GM12878 (cell line): ENCODE results near the gene TTR. TPM values are rescaled to one million over a fixed set of nuclear protein-coding genes. Genes with fewer than 3 reads are reported as not detected.
A peak's percentile ranks its signal among the peaks of the same experiment; 100 is the strongest.

Experiments used
- DPF2 ChIP-seq: fragments of 450-650 bp; IDR thresholded peaks from 2 replicates; pipeline ENCODE4 v1.6.1; 2017; ENCODE audit warnings: mild to moderate bottlenecking
- EGR1 ChIP-seq, 2 experiments: IDR thresholded peaks; 1 replicate in 1 of 2; 2 replicates in 1 of 2; pipeline ENCODE4 v1.6.1; 2011 to 2012; ENCODE audit warnings: low read depth in 2 of 2, low read length in 2 of 2, borderline replicate concordance in 1 of 2, mild to moderate bottlenecking in 1 of 2, moderate library complexity in 1 of 2
- FOS ChIP-seq: IDR thresholded peaks from 3 replicates; pipeline ENCODE4 v1.6.1; 2011; ENCODE audit warnings: borderline replicate concordance; ENCODE audit not compliant: insufficient read length; ENCODE audit errors: extremely low read depth
- LARP7 ChIP-seq: fragments of 450-650 bp; IDR thresholded peaks from 2 replicates; pipeline ENCODE4 v1.6.1; 2017; ENCODE audit warnings: mild to moderate bottlenecking
- NBN ChIP-seq: fragments of 450-650 bp; IDR thresholded peaks from 2 replicates; pipeline ENCODE4 v1.6.1; 2016
- NFYB ChIP-seq: IDR thresholded peaks from 2 replicates; pipeline ENCODE4 v1.6.1; 2011; ENCODE audit warnings: low read depth, mild to moderate bottlenecking, low read length, improper control_type of control experiment, moderate library complexity; ENCODE audit not compliant: insufficient read depth
- PAX5 ChIP-seq: IDR thresholded peaks from 2 replicates; pipeline ENCODE4 v1.6.1; 2011; ENCODE audit warnings: low read depth, low read length, borderline replicate concordance
- RB1 ChIP-seq: fragments of 450-650 bp; formaldehyde crosslinking; IDR thresholded peaks from 2 replicates; pipeline ENCODE4 v1.6.1; 2017; ENCODE audit warnings: mild to moderate bottlenecking, borderline replicate concordance
- SREBF2 ChIP-seq: IDR thresholded peaks from 2 replicates; pipeline ENCODE4 v1.6.1; 2012; ENCODE audit warnings: mild to moderate bottlenecking, low read length
- SUZ12 ChIP-seq: fragments of 200-600 bp; sonication (generic); IDR thresholded peaks from one replicate; pipeline ENCODE4 v1.6.1; 2018; ENCODE audit warnings: antibody characterized with exemption, mild to moderate bottlenecking; ENCODE audit not compliant: unreplicated experiment
- TARDBP ChIP-seq: IDR thresholded peaks from 2 replicates; pipeline ENCODE4 v1.6.1; 2016; ENCODE audit warnings: borderline replicate concordance
- TBL1XR1 ChIP-seq: IDR thresholded peaks from 2 replicates; pipeline ENCODE4 v1.6.1; 2012; ENCODE audit warnings: low read depth, low read length, improper control_type of control experiment
- WRNIP1 ChIP-seq: IDR thresholded peaks from 2 replicates; pipeline ENCODE4 v1.6.1; 2011; ENCODE audit warnings: low read depth, low read length, improper control_type of control experiment, borderline replicate concordance
- polyA plus RNA-seq, 11 experiments: library from polyadenylated mRNA; depleted of rRNA in 4 of 11; unstranded in 6 of 11; stranded (reverse) in 5 of 11; fragments of >200 nt; fragmentation: Nextera tagmentation in 4 of 11; fragmentation: Illumina TruSeq in 1 of 11; extraction: Ambion mirVana in 4 of 11; extraction: Trizol in 1 of 11; gene quantifications; 1 replicate in 1 of 11; 2 replicates in 10 of 11; pipeline versions ENCODE4 v1.2.1 to v1.2.3, GENCODE V29; 2011 to 2016; ENCODE audit warnings: inconsistent platforms in 2 of 11, missing spikeins in 2 of 11, low read depth in 1 of 11
- total RNA-seq, 4 experiments: library from RNA; depleted of rRNA in 3 of 4; stranded (reverse); fragments of >200 nt in 3 of 4; fragmentation: Illumina TruSeq in 1 of 4; extraction: Trizol in 1 of 4; gene quantifications; 2 replicates each; pipeline versions ENCODE4 v1.2.1 to v1.2.3, GENCODE V29; 2013 to 2021
- TF ChIP-seq, protein P1 (sequence below): IDR thresholded peaks from 2 replicates; pipeline ENCODE4 v1.6.1; 2012; ENCODE audit warnings: mild to moderate bottlenecking, low read depth, low read length
- TF ChIP-seq, protein P2 (sequence below): IDR thresholded peaks from 2 replicates; pipeline ENCODE4 v1.6.1; 2012; ENCODE audit warnings: improper control_type of control experiment, low read depth, low read length; ENCODE audit not compliant: insufficient replicate concordance
- TF ChIP-seq, protein P3 (sequence below): fragments of 450-650 bp; formaldehyde crosslinking; IDR thresholded peaks from 2 replicates; pipeline ENCODE4 v1.4.0; 2022; ENCODE audit warnings: mild to moderate bottlenecking, moderate library complexity

Gene TTR
- total and polyA plus RNA-seq, 10 of the 15 experiments (the other 5 are each of a cell fraction or from before 2014, with no cell fraction given): 0.05 to 1.2 TPM; not detected in 8

DNA sequence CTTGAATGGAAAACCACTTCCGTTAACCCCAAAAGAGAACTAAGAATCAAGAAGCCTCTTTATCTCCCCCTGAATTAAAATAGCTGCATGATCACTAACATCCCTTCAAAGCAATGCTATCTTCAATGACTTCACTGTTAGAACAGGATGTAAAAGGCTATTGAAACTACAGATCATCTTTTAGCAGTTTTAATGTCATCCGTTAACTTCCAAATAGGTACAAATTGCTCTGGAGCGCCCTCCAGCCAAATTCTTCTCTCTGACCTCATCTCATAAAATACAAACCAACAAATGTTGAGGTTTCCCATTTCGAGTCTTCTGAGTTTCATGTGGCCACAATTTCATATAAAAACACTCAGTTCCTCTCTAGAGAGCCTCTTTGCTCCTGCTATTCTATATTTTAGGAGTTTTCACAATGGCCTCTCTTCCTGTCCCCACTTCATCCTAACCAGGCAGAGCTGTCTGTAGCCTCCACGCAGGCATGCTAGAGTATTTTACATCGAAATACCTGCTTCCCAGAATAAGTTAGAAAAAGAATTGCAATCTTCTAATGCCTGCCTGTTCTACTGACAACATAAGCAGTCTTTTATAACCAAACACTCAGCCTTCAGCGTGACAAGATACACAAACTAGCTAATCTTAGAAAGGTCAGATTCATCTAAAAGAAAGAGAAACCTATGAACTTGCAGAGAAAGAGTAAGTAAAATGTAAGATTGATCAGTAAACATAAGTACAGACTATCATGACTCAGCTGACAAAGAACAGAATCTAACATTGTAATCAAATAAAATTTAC, 54.9 kb downstream of the TTR start (continued):
- TF ChIP-seq, protein P1, sequence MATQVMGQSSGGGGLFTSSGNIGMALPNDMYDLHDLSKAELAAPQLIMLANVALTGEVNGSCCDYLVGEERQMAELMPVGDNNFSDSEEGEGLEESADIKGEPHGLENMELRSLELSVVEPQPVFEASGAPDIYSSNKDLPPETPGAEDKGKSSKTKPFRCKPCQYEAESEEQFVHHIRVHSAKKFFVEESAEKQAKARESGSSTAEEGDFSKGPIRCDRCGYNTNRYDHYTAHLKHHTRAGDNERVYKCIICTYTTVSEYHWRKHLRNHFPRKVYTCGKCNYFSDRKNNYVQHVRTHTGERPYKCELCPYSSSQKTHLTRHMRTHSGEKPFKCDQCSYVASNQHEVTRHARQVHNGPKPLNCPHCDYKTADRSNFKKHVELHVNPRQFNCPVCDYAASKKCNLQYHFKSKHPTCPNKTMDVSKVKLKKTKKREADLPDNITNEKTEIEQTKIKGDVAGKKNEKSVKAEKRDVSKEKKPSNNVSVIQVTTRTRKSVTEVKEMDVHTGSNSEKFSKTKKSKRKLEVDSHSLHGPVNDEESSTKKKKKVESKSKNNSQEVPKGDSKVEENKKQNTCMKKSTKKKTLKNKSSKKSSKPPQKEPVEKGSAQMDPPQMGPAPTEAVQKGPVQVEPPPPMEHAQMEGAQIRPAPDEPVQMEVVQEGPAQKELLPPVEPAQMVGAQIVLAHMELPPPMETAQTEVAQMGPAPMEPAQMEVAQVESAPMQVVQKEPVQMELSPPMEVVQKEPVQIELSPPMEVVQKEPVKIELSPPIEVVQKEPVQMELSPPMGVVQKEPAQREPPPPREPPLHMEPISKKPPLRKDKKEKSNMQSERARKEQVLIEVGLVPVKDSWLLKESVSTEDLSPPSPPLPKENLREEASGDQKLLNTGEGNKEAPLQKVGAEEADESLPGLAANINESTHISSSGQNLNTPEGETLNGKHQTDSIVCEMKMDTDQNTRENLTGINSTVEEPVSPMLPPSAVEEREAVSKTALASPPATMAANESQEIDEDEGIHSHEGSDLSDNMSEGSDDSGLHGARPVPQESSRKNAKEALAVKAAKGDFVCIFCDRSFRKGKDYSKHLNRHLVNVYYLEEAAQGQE: no peak
- no peak for TF ChIP-seq EGR1 (IDR thresholded peaks at IDR 0.05; ENCODE audit: borderline replicate concordance in 1 of 2, low read depth in 2 of 2, low read length in 2 of 2)
- TF ChIP-seq NFYB: no peak
- TF ChIP-seq LARP7: no peak
- no peak for TF ChIP-seq FOS
- no peak for TF ChIP-seq SUZ12
- no peak for TF ChIP-seq PAX5
- no peak for TF ChIP-seq WRNIP1
- TF ChIP-seq NBN: no peak
- TF ChIP-seq SREBF2: no peak
- no peak for TF ChIP-seq TBL1XR1
- TF ChIP-seq RB1: no peak
- no peak for TF ChIP-seq TARDBP
- 0 out of 2 replicates have a peak, but pooled peaks have one; percentile 37 for TF ChIP-seq DPF2
- TF ChIP-seq, protein P2, sequence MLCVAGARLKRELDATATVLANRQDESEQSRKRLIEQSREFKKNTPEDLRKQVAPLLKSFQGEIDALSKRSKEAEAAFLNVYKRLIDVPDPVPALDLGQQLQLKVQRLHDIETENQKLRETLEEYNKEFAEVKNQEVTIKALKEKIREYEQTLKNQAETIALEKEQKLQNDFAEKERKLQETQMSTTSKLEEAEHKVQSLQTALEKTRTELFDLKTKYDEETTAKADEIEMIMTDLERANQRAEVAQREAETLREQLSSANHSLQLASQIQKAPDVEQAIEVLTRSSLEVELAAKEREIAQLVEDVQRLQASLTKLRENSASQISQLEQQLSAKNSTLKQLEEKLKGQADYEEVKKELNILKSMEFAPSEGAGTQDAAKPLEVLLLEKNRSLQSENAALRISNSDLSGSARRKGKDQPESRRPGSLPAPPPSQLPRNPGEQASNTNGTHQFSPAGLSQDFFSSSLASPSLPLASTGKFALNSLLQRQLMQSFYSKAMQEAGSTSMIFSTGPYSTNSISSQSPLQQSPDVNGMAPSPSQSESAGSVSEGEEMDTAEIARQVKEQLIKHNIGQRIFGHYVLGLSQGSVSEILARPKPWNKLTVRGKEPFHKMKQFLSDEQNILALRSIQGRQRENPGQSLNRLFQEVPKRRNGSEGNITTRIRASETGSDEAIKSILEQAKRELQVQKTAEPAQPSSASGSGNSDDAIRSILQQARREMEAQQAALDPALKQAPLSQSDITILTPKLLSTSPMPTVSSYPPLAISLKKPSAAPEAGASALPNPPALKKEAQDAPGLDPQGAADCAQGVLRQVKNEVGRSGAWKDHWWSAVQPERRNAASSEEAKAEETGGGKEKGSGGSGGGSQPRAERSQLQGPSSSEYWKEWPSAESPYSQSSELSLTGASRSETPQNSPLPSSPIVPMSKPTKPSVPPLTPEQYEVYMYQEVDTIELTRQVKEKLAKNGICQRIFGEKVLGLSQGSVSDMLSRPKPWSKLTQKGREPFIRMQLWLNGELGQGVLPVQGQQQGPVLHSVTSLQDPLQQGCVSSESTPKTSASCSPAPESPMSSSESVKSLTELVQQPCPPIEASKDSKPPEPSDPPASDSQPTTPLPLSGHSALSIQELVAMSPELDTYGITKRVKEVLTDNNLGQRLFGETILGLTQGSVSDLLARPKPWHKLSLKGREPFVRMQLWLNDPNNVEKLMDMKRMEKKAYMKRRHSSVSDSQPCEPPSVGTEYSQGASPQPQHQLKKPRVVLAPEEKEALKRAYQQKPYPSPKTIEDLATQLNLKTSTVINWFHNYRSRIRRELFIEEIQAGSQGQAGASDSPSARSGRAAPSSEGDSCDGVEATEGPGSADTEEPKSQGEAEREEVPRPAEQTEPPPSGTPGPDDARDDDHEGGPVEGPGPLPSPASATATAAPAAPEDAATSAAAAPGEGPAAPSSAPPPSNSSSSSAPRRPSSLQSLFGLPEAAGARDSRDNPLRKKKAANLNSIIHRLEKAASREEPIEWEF: no peak
- TF ChIP-seq, protein P3, sequence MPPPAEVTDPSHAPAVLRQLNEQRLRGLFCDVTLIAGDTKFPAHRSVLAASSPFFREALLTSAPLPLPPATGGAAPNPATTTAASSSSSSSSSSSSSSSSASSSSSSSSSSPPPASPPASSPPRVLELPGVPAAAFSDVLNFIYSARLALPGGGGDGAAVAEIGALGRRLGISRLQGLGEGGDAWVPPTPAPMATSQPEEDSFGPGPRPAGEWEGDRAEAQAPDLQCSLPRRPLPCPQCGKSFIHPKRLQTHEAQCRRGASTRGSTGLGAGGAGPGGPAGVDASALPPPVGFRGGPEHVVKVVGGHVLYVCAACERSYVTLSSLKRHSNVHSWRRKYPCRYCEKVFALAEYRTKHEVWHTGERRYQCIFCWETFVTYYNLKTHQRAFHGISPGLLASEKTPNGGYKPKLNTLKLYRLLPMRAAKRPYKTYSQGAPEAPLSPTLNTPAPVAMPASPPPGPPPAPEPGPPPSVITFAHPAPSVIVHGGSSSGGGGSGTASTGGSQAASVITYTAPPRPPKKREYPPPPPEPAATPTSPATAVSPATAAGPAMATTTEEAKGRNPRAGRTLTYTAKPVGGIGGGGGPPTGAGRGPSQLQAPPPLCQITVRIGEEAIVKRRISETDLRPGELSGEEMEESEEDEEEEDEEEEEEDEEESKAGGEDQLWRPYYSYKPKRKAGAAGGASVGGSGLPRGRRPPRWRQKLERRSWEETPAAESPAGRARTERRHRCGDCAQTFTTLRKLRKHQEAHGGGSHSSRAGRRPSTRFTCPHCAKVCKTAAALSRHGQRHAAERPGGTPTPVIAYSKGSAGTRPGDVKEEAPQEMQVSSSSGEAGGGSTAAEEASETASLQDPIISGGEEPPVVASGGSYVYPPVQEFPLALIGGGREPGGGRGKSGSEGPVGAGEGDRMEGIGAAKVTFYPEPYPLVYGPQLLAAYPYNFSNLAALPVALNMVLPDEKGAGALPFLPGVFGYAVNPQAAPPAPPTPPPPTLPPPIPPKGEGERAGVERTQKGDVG (CRISPR knock-in tag): no peak
